Middle frontal gyrus (tissue), 1 donor: ENCODE results near the gene EFNA3.

Experiments
- DNase-seq: peaks from one replicate; pipeline ENCODE4 v3.0.0-alpha.2; 2015; ENCODE audit warnings: low spot score; ENCODE audit errors: extremely low spot score

EFNA3 gene

GRCh38 chr1:155048449-155049334 lies 29.9 kb upstream of the EFNA3 start:
- no peak for DNase-seq

DNA sequence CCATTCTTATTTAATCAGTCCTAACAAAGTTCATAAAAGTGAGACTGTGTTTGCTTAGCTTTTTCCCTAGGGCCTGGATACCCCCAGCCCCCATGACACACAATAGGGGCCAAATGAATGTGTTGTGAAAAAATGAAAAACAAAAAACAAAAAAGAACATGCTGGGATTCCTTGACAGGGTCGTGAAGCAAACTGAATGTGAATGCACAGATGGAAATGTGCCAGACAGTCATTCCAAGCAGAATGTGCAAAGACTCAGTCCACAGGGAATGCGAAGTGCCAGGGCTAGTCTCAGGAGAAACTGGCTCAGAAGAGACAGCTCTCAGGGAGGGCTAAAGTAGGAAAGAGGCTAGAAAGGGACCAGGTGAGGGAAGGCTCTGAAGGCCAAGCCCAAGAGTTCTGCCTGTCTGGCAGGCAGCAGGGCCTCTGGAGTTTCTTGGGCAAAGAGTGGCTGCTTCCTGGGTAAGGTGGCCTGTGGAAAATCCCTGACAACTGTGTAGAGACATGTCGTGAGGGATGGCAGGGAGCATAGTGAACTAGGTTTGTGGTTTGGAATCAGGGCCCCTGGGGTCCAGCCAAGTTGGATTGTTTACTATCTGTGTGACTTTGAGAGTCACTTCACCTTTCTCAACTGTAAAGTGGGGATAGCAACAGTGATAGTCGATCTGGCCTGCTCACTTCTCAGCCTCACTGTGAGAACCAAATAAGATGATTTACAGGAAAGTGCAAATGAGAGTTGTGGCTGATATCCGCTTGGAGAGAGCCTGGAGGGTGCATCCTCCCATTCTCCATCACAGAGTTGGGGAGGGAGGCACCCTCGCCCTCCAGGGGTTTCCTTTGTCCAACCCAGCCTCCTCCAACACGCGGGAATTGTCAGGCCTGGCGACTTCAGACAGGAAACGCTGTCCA lies 28.7 kb upstream of the EFNA3 start:
- DNase-seq, result no peak

DNA sequence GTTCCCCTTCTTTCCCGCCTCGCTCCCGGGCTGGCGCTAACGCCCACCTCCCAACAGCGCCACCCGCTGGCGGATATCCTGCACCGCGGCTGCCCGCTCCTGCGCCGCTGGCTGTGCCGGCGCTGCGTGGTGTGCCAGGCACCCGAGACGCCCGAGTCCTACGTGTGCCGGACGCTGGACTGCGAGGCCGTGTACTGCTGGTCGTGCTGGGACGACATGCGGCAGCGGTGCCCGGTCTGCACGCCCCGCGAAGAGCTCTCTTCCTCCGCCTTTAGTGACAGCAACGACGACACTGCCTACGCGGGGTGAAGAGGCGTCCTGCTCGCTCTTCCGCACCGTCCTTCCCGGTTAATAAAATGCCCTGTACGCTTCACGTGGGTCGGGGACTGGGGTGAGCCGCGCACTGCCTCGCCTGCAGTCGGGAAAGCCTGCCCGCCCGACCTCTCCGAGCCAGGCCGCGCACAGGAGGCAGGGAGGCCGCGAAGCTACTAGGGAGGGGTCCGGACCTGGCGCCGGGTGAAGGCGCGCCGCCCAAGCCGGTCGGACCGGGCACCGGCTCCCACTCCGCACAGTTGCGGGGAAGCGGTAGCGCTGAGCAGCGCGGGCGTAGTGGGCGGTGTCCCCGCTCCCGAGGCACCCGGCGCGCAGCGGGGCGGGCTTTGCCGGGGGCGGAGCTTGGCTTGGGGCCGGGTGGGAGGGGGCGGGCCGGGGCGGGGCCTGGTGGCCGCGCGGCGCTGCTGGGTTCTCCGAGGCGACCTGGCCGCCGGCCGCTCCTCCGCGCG lies 27.9 kb upstream of the EFNA3 start, which contains the start of gene ADAM15:
TSS of gene ADAM15 (plus strand) at position 757 of the 782 bp plus-strand sequence. CDS start 71 bp downstream, outside the sequence.
- DNase-seq, result no peak

- DNase-seq, result no peak
These were observed 27.3 kb upstream of the EFNA3 start for GRCh38 chr1:155051342-155051776.

- no peak for DNase-seq
These were observed 26.7 kb upstream of the EFNA3 start for GRCh38 chr1:155051777-155052398.

GRCh38 chr1:155052439-155053395 lies 25.9 kb upstream of the EFNA3 start:
- DNase-seq, result no peak

- DNase-seq, result no peak
These were observed 25.0 kb upstream of the EFNA3 start for GRCh38 chr1:155053531-155054105.

DNA sequence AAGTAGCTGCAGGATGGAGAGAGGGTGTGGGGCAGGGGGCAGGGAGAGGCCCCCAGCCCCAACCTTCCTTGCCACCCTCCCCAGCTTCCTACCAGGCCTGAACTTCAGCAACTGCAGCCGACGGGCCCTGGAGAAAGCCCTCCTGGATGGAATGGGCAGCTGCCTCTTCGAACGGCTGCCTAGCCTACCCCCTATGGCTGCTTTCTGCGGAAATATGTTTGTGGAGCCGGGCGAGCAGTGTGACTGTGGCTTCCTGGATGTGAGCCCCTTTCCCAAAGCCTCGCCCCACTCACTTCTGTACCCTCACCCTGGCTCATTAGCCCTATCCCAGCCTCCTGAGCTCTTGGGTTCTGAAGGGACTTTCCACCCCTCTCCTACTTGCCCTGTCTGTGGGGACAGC lies 21.5 kb upstream of the EFNA3 start:
- DNase-seq, result no peak

- DNase-seq, result no peak
These were observed 20.8 kb upstream of the EFNA3 start for GRCh38 chr1:155057788-155058211.

GRCh38 chr1:155060736-155061135 lies 17.9 kb upstream of the EFNA3 start:
- DNase-seq, result no peak

DNA sequence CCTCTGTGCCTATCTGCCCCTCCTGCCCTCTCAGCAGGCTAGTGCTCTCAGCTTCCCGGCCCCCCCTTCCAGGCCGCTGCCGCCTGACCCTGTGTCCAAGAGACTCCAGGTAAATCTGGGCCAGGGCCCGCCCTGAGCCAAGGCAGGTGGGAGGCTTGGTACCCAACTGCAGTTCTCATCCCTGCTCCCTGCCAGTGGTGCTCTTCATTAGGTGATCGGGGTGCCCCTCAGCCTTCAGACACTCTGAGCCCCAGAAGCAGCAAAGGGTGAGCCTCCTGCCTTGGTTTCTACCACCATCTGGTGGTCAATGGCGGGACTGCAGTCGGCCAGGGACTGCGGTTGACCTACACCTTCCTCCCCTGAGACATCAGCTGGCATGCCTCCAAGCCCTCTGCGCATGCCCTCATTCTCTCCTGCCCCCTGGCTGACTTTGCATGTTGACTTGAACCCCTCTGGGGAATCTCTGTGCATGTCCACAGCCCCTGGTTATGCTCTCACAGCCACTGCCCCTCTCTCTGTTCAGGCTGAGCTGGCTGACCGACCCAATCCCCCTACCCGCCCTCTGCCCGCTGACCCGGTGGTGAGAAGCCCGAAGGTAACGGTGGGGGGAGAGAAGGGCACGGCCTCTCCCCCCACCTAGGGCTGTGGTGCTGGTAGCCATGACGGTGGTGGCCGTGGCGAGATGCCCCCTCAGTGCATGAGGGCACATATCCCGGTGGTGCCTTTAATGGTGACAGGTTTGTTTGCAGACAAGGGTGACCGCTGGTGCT lies 17.1 kb upstream of the EFNA3 start:
- no peak for DNase-seq

- no peak for DNase-seq
These were observed 16.4 kb upstream of the EFNA3 start for GRCh38 chr1:155062151-155062686.

GRCh38 chr1:155062702-155063411 lies 15.8 kb upstream of the EFNA3 start:
- DNase-seq, result no peak

GRCh38 chr1:155063550-155064110 lies 15.0 kb upstream of the EFNA3 start, which contains the start of gene EFNA4:
EFNA4 (plus strand) TSS chr1:155063740; CDS start chr1:155063824, 84 bp downstream.
- DNase-seq, result no peak

DNA sequence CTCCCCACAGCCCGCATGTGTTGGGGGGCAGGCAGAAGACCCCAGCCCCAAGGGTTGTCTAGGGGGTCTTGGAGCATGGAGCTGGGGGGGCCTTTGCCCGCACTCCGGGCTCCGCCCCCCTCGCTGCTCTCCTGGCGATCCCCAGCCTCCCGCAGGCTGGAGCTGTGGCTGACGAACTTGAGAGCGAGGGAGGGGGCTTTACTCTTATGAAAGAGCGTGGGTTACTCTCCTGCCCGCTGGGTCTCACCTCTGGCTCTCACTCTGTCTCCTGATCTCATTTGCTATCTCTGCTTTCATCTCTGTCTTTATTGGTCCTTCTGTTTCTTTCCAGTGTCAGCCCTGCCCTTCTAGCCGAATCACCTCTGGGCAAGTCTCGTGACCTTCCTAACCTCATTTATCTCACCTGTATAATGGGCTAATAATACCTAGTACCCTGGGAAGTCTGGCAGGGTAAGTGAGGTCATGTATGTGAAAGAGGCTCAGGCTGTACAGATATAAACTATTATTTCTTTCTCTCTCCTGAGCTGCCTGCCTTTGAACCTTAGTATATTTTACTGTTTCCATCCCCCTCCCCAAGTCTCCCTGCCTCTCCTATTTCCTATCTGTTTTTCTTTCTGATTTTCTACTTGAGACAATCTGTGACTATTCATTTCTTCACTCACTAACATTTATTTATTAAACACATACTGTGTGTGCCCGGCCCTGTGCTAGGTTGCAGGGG lies 14.4 kb upstream of the EFNA3 start:
- no peak for DNase-seq

DNA sequence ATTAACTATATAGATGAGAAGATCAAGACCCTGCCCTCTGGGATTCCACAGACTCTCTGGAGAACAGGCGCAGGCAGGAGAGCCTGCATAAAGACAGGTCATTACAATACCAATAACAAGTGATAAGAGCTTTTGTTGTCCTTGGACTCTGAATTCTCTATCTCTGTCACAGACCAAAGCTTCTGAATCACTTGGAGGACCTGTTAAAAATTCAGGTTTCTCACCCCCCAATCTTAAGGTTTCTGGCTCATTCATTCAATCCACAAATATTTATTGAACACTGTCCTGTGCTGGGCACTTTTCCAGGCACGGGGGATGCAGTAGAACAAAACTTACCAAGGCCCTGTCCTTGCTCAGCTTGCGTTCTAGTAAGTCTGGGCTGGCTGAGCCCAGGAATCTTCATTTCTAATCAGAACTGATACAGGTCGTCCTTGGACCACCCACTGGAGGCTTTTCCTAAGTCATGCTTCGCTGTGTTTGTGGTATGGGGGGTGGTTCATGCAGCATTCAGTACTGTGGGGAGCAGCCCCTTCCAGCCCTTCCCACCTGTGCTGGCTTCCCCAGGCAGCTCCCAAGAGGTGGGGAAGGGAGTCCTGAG lies 13.7 kb upstream of the EFNA3 start:
- DNase-seq, result no peak
